Neural progenitor cell (in vitro differentiated cells): ENCODE results near the gene CUL2. TPM values are rescaled to one million over a fixed set of nuclear protein-coding genes. Genes with fewer than 3 reads are reported as not detected.

Experiments used
- DNase-seq: peaks from one replicate; pipeline ENCODE4 v3.0.0-alpha.2; 2016; ENCODE audit warnings: low spot score
- H2AFZ ChIP-seq: fragments of 200-600 bp; sonication (generic); replicated peaks from 2 replicates; pipeline ENCODE4 v1.6.1; 2016; ENCODE audit warnings: antibody characterized with exemption
- H3F3A ChIP-seq: fragments of 200-600 bp; sonication (generic); 2 replicates; pipeline ENCODE4 v1.6.1; 2016; ENCODE audit warnings: antibody characterized with exemption, low read depth
- H3K27ac ChIP-seq: fragments of 200-600 bp; sonication (generic); 2 replicates; pipeline ENCODE4 v1.5.1; 2016; ENCODE audit warnings: mild to moderate bottlenecking
- H3K27me3 ChIP-seq: fragments of 200-600 bp; sonication (generic); 2 replicates; pipeline ENCODE4 v1.6.1; 2016; ENCODE audit warnings: mild to moderate bottlenecking, moderate library complexity
- H3K36me3 ChIP-seq: fragments of 200-600 bp; sonication (generic); 2 replicates; pipeline ENCODE4 v1.5.1; 2016
- H3K4me1 ChIP-seq: fragments of 200-600 bp; sonication (generic); 2 replicates; pipeline ENCODE4 v1.6.1; 2016; ENCODE audit warnings: mixed run types
- H3K4me2 ChIP-seq: fragments of 200-600 bp; sonication (generic); 2 replicates; pipeline ENCODE4 v1.6.1; 2016
- H3K4me3 ChIP-seq: fragments of 200-600 bp; sonication (generic); 2 replicates; pipeline ENCODE4 v1.5.1; 2016
- H3K79me2 ChIP-seq: fragments of 200-600 bp; sonication (generic); 2 replicates; pipeline ENCODE4 v1.6.1; 2016; ENCODE audit warnings: low read depth
- H3K9ac ChIP-seq: fragments of 200-600 bp; sonication (generic); 2 replicates; pipeline ENCODE4 v1.6.1; 2016
- H3K9me3 ChIP-seq: fragments of 200-600 bp; sonication (generic); 2 replicates; pipeline ENCODE4 v1.5.1; 2016; ENCODE audit warnings: low read depth
- H4K20me1 ChIP-seq: fragments of 200-600 bp; sonication (generic); 2 replicates; pipeline ENCODE4 v1.6.1; 2016; ENCODE audit warnings: low read depth
- H3K27ac Mint-ChIP-seq: 3 replicates; pipeline ENCODE4 v1.8.0; 2021; ENCODE audit warnings: mixed read lengths
- H3K27me3 Mint-ChIP-seq: 2 replicates; pipeline ENCODE4 v1.8.0; 2022; ENCODE audit warnings: low read depth, mild to moderate bottlenecking, inconsistent platforms, moderate library complexity, mixed read lengths; ENCODE audit not compliant: insufficient read depth
- H3K36me3 Mint-ChIP-seq: 3 replicates; pipeline ENCODE4 v1.8.0; 2021; ENCODE audit warnings: mixed read lengths
- H3K4me1 Mint-ChIP-seq: 3 replicates; pipeline ENCODE4 v1.8.0; 2021; ENCODE audit warnings: mixed read lengths
- H3K4me3 Mint-ChIP-seq: 3 replicates; pipeline ENCODE4 v1.8.0; 2021; ENCODE audit warnings: mild to moderate bottlenecking, moderate library complexity, mixed read lengths
- H3K9me3 Mint-ChIP-seq: 3 replicates; pipeline ENCODE4 v1.8.0; 2020; ENCODE audit warnings: mixed read lengths
- CTCF ChIP-seq: fragments of 200-600 bp; sonication (generic); IDR thresholded peaks from 2 replicates; pipeline ENCODE4 v1.5.1; 2017; ENCODE audit warnings: antibody characterized with exemption, mild to moderate bottlenecking
- EZH2 ChIP-seq: fragments of 200-600 bp; sonication (generic); IDR thresholded peaks from 2 replicates; pipeline ENCODE4 v1.6.1; 2017; ENCODE audit warnings: antibody characterized with exemption, mild to moderate bottlenecking, moderate library complexity
- EZH2phosphoT487 ChIP-seq: fragments of 200-600 bp; sonication (generic); IDR thresholded peaks from 2 replicates; pipeline ENCODE4 v1.6.1; 2017; ENCODE audit warnings: antibody characterized with exemption
- total RNA-seq: library from RNA; depleted of rRNA; stranded (reverse); fragments of >200 nt; gene quantifications from 2 replicates; pipeline ENCODE4 v1.2.3, GENCODE V29; 2015; ENCODE audit warnings: low replicate concordance

The CUL2 gene
- total RNA-seq, 1 donor from 2014 or later: 40.3 TPM

DNA sequence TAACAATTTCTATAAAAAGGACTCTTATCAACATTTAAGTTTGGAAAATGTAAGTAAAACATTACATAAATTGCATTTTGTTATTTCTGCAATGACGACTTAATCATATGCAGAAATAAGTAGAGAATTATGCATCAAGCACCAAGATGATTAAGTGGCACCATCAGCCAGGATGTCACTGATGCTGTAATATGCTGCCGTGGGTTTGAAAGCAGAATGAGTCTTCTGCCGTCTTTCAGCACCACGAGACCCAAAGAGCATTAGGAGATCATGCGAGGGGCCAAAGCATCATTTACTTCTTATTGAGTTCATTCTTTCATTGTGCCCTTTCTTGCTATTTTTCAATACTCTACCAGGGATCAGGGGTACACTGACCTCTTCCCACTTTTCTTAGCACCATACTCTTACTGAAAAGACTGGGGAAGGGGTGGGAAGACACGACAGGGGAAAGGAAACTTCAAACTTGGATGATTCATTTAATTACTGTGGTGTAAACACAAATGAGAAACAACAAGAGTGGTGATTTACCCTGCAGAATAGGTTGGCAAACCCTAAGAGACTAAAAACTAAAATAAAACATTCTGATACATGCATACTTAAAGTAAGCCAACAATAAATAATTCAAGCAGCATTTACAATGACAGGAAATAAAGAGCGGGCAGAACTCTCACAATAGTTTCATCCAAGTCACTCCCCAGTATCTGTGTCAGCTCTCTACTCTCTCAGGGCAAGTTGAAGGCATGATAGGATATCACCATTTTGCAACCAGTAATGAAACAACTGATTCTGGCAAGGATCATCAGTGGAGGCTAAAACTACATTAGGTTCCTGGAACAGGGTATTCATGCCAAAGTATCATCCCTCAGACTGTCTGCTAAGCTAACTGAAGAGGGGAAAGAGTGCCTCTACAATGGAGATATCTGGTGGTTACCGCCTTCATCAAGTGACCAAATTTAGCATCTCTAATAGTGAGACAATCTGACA lies 70.8 kb downstream of the CUL2 start:
- Histone ChIP-seq H3K4me1 (no peaks in the 10 kb centered on the region), H3K79me2 (no peaks in the 10 kb centered on the region), H2AFZ (no peak overlapping the region), H3F3A (peaks cover 6% of the 10 kb centered on the region), H4K20me1 (no peaks in the 10 kb centered on the region), H3K36me3 (peaks cover 11% of the 10 kb centered on the region), H3K9me3 (no peaks in the 10 kb centered on the region), H3K27me3 (no peaks in the 10 kb centered on the region), H3K27ac (no peak overlapping the region), H3K4me3 (no peak overlapping the region), H3K4me2 (no peak overlapping the region), H3K9ac (no peak overlapping the region)
- TF ChIP-seq EZH2phosphoT487: no peak
- TF ChIP-seq CTCF: no peak
- no peak for TF ChIP-seq EZH2
- no peaks in the 10 kb centered on the region for H3K9me3 Mint-ChIP-seq
- H3K4me1 Mint-ChIP-seq: peaks cover 7% of the 10 kb centered on the region
- H3K4me3 Mint-ChIP-seq: no peak overlapping the region
- no peaks in the 10 kb centered on the region for H3K27me3 Mint-ChIP-seq
- no peak overlapping the region for H3K27ac Mint-ChIP-seq
- peaks cover 17% of the 10 kb centered on the region for H3K36me3 Mint-ChIP-seq
- DNase-seq: no peak

GRCh38 chr10:35017608-35018007 lies 72.5 kb downstream of the CUL2 start:
- no peak overlapping the region for H3K9ac ChIP-seq
- H3K79me2 ChIP-seq: no peaks in the 10 kb centered on the region
- Mint-ChIP-seq H3K9me3 (no peaks in the 10 kb centered on the region), H3K27me3 (no peaks in the 10 kb centered on the region), H3K4me3 (no peak overlapping the region), H3K36me3 (peaks cover 17% of the 10 kb centered on the region), H3K27ac (no peak overlapping the region), H3K4me1 (peaks cover 7% of the 10 kb centered on the region)
- peaks cover 6% of the 10 kb centered on the region for H3F3A ChIP-seq
- DNase-seq: no peak
- no peaks in the 10 kb centered on the region for H3K9me3 ChIP-seq
- H3K4me3 ChIP-seq: no peak overlapping the region
- no peak overlapping the region for H2AFZ ChIP-seq
- peaks cover 7% of the 10 kb centered on the region for H3K36me3 ChIP-seq
- H3K4me1 ChIP-seq: no peaks in the 10 kb centered on the region
- H4K20me1 ChIP-seq: no peaks in the 10 kb centered on the region
- H3K27ac ChIP-seq: no peak overlapping the region
- H3K27me3 ChIP-seq: no peaks in the 10 kb centered on the region
- TF ChIP-seq EZH2 (no peak), CTCF (no peak), EZH2phosphoT487 (no peak)
- H3K4me2 ChIP-seq: no peak overlapping the region

- H3K9me3 Mint-ChIP-seq: no peaks in the 10 kb centered on the region
Observed at GRCh38 chr10:35015843-35016408, 74.2 kb downstream of the CUL2 start.

More at GRCh38 chr10:35015843-35016408, 74.2 kb downstream of the CUL2 start:
- peaks cover 2% of the 10 kb centered on the region for H3K27me3 Mint-ChIP-seq
- Histone ChIP-seq H3K9ac (no peak overlapping the region), H3K27ac (no peak overlapping the region), H3K79me2 (no peaks in the 10 kb centered on the region), H3K27me3 (no peaks in the 10 kb centered on the region), H3K4me3 (no peak overlapping the region), H3K36me3 (peaks cover 7% of the 10 kb centered on the region), H2AFZ (no peak overlapping the region), H4K20me1 (no peaks in the 10 kb centered on the region), H3K9me3 (no peaks in the 10 kb centered on the region), H3K4me2 (no peak overlapping the region), H3F3A (peaks cover 6% of the 10 kb centered on the region), H3K4me1 (no peaks in the 10 kb centered on the region)
- TF ChIP-seq EZH2 (no peak), EZH2phosphoT487 (no peak), CTCF (no peak)
- peaks cover 9% of the 10 kb centered on the region for H3K36me3 Mint-ChIP-seq
- DNase-seq: no peak
- H3K4me1 Mint-ChIP-seq: peaks cover 11% of the 10 kb centered on the region
- H3K4me3 Mint-ChIP-seq: no peak overlapping the region
- no peak overlapping the region for H3K27ac Mint-ChIP-seq
